ENCODE results near the gene BCAR3. TPM values are rescaled to one million over a fixed set of nuclear protein-coding genes. Genes with fewer than 3 reads are reported as not detected.

Gene BCAR3
- polyA plus RNA-seq (ENCODE audit: insufficient read length) = 14.5 TPM

DNA sequence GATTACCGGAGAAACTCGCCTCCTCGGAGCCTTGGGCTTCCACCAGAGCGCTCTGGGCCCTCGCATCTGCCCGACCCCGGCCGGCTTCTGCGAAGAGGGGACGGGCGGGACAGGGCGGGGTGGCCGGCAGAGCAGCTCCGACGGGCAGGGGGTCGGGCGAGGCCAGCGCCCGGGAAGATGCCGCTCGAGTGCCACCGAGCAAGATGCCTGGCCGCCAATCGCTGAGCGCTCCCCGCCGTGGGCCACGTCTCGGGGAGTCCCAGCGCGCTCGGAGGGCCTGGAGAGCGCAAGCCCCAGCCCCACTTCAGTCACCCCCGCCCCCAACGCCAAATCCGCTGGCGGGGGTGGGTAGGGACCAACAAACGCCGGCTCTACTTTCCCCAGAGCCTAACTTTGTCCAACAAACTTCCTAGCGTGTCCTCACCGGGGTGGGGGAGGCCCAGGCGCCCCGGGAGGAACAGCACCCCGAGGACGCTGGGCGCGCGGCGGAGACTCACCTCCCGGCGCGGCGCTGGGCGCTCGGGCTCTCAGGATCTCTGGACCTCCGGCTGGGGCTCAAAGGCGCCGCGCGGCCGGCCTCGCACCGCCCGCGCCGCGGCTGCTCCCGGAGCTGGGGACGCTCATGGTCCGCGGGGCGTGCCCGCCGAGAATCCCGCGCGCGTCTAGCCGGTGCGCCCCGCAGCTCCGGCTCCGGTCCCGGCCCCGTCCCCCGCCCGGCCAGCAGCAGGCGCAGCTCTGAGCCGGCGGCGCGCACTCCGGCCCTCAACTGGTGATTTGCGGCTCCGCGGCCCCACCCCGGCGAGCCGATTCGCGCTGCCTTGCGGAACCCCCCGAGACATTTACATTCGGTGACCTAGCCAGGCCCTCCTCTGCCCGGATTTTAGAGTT, at the start of gene BCAR3:
Gene BCAR3, minus strand, starts transcription at position 737 of the 888 bp plus-strand sequence. CDS start 6,907 bp downstream, outside the sequence.
- no peak for DNase-seq

DNA sequence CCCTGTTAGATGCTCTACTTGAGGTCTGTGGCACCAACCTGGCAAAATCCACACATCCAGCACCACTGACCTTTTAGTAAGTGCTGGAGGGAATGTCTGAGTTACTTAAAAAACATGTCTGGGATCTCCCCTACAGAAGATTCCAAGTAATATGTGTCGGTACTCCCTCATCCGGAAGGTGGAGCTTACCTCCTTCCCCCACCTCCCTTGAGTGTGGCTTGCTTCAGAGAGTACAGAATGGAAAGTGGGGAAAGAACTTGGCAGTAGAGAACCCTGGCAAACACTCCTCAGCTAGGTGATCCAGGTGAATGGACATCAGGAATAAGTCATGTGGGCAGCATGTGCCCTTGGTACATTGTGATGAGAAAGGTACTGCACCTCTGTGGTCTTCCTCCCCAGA, 49.0 kb upstream of the BCAR3 start:
- DNase-seq = no peak

DNA sequence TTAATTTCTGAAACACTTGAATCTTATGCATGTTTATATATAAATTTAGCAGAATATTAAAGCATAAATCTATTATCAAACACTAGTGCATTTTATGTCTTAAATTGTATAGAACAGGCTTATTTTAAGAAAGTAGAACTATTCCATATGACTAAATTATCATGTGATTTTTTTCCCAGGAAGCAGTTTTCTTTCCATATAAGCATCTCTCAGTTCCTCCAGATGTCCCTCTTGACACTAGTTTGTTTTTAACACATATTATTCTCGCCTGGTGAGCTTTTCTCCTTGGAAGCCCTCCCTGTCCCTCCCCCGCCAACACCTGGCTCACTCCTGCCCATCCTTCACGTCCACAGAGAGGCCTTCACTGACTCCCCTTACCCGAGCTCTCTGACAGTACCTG, 48.3 kb upstream of the BCAR3 start:
- DNase-seq = no peak

DNA sequence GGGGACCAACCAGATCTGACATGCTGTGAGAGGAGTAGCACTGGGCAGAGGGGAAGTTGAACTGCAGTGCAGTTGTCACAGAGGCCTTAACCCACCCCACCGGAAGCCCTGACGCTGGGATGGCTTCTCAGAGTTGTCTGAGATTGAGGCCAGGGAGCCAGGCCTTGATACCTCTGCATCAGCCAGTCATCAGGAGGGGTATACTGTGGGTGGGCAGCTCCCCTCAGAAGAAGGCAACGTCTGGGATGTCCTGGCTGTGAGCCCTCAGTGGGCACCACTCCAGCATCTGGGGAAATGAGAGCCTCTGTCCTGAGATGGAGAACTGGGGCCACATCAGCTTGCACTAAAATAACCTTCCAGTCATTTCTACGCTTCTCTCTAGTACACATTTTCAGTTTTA, 47.9 kb upstream of the BCAR3 start:
- no peak for DNase-seq

DNA sequence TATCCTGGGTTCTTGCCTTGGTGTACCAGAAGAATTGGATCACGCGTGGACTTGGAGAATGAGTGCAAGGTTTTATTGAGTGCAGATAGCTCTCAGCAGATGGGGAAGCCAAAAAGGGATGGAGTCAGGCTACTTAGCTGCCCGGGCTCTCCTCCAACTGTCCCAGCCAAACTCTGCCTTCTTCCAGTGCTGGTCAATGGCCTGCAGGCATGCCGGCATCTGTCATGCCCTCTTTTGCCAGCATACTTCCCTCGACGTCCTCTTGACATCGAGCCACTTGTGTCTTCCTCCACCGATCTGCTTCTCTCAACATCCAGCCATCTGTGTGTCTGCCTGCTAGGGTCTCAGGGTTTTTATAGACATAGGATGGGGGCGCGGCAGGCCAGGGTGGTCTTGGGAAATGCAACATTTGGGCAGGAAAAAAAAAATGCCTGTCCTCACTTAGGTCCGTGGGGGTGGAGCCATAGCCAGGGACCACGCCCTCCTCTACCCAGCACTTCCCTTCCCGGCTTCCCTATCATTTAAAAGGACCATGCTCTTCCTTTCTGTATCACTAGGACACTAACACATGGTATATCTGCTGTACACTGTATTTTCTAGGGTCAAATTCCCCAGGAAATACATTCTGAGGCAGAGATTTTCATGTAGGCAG, 47.0 kb upstream of the BCAR3 start:
- no peak for DNase-seq

DNA sequence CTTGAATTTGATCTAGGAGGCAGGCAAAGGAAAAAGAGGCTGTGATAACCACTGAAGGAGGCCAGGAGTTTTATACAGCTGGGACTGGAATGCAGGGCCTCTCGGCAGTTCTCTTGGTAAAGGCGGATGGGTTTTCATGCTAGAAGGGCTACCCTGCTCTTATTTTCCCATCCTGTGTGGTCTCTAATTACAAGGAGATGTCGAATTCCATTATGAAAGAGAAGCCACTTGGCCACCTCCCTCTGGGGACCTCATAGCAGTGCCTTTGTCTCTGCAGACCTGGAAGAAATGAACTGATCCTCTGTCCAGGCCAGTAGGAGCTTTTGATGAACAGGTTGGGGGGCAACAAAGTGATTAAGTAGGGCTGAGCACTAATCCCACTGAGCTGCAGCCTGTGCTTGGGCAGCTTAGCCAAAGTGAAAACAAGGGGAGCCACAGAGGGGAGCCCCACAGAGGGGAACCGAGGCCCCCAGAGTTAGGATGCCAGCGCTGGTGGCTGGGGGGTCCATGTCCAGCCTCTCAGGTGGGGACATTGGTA, 42.2 kb upstream of the BCAR3 start:
- no peak for DNase-seq

DNA sequence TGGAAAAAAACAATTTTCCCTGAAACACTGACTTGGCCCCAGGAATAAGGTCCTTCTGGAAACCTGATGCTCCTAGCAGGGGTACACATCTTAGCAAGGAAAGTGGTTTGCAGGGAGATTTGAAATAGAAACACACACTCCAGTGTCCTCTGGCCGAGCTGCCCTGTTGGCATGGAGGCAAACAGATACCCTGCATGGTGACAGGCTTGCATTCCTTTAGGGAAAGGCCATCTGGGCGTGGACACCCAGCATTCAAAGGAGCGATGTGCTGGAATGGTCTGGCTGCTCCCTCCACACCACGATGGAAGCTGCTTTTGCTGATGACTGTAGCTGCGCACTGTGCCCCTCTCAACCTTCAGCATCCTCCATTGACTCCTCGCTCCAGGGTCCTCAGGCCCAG, 41.5 kb upstream of the BCAR3 start:
- DNase-seq = no peak

DNA sequence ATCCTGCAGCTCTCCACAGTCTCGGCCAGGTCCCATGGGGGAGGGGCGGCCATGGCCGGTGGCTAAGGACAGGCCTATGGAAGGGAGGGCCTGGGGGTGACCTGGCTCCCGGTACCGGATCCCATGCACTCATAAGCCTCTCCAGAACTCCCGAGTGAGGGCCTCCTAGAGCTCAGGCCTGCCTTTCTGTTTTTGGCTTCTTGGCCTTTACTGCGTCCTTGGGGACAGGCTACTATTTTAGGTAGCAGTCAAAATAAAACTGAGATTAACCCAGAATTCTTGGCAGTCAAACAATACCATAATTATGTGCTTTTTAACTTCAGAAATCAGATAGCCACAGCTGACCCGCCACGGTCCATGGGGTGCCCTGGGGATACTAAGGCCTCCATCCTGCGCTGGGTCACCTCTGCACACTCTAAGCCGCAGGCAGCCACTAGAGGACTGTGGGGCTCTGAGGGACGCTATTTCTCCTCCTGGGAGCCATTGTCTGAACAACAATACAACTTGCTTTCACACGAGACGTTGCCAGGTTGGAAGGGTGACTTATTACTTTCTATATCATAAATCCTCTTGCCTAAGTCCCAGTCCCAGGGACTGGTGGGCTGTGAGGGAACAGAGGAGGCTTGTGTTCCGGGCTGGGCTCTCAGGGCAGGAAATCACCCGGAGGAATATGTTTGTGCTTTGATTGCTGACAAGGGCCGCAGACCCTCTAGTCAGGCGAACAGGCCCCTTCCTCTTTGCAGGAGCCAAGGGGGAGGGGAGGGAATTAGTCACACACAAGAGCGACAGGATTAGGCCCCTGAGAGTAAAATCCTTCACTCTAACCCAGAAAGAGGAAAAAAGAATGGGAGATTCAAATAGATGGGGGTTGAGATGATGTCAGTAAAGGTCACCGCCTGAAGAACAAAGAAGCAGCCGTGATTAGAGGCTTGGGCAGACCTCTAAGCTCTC, 40.7 kb upstream of the BCAR3 start:
- no peak for DNase-seq

DNA sequence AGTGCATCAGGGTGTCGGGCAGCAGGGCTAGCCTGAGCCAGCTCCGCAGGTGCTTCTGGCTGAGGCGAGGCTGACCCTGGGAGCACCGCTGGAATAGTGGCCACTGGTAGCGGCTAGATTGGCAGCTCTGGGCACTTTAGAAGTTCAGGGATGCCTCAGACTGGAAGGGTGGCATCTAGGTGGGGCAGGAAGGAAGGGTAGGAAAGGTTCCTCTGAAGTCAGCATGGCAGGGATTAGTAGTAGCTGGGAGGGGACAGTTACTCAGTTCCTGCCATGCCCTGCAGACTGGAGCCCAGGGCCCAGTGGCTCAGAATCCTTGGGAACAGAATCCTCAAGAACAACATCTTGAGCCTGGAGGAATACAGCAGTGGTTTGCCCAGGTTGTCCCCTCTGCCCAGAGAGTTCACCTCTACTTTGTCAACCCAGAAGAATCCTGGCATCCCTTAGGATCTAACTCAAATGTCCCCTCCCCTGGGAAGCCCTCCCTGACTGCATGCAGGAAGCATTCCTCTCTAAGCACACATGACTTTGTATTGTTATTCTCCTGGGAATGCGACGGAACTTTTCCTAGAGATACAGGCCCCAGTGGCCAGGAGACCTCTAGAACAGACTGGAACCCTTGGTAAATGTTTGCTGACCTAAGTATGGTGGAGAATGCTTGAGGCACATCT, 39.5 kb upstream of the BCAR3 start:
- no peak for DNase-seq

DNA sequence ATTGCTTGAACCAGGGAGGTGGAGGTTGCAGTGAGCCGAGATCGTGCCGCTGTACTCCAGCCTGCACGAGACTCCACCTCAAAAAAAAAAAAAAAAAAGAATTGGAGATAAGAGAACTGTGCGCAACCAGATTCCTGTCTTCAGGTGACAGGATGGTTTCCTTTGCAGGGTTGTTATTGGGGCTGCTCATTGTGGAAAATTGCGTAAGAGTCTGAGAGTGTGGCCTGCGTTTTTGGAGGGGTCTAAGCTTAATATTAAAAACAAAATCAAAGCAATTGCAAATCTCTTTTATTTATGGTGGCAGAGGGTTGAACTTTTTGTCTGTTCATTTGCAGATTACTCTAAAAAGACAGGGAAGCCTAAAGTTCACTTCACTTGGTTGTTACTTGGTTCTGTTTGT, 36.0 kb upstream of the BCAR3 start:
- no peak for DNase-seq

DNA sequence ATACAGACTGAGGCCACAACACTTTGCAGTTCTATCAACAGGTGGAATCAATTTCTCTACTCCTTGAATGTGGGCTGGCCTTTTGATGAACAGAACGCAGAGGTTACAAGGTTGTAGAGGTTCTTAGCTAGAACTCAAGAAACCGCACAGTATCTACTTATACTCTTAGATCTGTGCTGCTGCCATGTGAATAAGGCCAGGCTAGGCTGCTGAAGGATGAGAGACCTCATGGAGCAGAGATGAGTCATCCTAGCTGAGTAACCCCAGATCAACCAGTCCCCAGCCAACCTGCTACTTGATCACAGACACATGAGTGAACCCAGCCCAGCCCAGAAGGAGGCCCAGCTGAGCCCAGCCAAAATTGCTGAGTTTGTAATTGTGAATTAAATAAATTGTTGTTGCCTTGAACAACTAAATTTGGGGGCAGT, 35.3 kb upstream of the BCAR3 start:
- no peak for DNase-seq

DNA sequence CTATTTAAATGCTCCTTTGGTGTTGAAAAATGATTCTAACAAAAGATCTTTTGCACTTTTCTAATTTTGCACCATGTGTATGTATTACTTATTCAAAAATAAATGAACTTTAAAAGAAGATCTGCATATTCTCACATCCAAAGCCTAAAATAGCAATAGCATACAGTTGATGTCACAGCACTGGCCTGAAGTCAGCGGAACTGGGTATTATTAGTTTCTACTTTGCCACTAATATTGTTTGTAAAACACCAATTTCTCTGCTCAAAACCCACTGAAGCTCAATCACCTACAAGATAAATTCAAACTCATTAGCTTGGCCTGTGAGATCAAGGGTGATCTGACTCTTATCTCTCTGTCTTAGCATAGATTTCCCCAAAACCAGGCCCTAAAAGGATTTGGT, 34.5 kb upstream of the BCAR3 start:
- DNase-seq = no peak

DNA sequence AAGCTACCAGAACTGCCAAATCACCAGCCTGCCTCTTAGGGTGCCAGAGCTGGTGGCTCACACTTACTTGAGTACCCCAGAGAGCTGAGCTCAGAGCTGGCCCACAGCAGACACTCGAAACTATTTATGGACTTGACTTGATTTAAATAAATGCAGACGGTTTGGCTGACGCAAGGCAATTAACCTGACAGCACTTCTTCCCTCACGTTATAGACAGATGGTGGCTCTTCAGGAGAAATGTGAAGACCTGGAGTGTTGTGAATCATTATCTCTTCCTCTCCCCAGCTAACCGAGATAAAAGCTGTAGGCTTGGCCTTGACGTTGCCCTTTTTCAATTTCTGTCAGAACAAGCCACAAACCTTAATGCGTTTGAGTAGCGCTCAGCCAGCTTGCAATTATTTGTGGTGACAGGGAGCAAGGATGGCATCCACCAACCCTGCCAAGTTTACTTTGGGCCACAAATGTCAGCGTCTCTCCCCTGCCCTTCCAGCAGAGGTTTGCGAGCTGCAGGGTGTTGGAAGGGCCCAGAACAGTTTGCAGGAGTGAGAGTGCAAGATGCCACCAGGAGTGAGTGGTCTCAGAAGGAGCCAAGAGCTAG, 34.0 kb upstream of the BCAR3 start:
- no peak for DNase-seq

DNA sequence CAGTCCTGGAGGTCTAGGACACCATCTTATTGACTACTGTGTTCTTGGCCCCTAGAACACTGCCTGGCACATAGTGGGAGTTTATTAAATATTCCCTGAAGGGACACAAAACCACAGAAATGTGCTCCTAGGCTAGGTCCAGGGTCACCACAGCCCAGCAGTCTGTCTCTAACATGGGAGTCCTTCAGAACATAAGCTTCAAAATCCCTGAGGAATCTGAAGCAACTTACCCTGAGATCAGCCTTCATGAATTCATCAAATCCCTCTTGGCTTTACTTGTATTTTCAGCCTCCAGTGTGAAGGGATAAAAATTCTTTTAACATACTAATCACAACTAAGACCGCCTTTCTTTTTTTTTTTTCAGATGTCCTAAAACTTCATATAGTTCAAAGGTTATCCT, 32.7 kb upstream of the BCAR3 start:
- DNase-seq = no peak

DNA sequence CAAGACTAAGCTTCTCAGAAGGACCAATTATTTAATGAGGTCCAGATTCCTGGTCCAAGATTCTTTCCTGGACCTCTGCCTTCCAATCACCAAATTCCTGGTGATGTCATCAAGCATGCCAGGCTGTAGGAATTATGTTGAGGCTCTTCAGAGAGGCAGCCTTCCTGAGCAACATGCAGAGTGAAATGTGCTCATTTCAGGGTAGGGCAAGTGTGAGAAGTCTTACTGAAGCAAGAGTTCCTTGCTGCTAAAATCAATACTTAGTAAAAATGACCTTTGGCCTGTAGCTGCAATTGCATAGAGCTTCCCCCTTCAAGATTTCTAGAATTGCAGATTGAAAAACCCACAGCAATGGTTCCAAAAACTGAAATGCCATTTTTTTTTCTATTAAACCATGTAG, 31.7 kb upstream of the BCAR3 start:
- no peak for DNase-seq

DNA sequence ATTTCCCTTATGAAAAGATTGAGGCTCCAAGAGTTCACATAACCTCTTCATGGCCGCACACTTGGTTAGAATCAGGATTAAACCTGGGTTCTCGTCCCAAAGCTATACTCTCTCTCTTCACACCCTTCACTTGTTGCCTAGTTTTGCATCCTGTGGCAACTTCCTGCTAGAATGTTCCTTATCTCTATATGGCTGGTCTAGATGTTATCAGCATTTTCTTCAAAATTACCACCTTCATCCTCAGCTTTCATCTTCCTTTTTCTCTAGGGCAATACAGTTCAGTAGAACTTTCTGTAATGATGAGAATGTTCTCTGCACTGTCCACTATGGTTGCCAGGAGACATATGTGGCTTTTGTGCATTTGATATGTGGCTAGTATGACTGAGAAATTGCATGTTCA, 31.1 kb upstream of the BCAR3 start:
- no peak for DNase-seq

DNA sequence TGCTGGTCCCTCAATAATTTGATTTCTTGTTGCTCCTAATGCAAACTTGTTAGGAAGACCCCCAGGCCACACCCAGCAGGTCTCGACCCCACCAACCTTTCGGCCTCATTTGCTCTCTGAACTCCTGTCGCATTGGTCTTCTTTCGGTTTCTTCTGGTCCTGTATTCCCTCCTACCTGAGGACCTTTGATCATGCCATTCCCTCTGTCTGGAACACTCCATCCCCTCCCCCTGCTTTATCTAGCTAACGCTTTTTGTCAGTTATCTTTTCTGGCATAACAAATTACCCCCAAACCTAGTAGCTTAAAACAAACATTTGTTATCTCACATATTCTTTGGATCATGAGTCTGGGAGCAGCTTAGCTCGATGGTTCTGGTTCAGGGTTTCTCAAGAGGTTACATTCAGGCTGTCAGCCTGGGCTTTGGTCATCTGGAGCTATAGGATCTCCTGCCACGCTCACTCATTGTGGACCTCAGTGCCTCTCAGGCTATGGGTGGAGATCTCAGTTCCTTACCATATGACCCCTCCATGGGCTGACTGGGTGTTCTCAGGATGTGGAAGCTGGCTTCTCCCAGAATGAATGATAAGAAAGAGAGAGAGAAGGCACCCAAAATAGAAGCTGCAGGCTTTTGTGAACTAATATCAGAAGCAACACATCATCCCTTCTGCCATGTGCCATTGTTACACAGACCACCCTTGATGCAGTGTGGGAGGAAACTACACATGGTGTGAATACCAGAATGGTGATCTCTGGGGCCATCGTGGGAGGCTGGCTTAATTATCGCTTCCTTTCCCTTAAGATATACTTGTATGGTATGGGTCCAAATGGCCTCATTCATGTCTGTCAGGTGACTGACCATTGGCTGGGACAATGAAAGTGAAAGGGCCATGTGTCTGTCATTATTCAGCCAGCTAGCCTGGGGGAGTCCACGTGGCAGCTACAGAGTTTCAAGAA, 29.1 kb upstream of the BCAR3 start:
- DNase-seq = no peak

DNA sequence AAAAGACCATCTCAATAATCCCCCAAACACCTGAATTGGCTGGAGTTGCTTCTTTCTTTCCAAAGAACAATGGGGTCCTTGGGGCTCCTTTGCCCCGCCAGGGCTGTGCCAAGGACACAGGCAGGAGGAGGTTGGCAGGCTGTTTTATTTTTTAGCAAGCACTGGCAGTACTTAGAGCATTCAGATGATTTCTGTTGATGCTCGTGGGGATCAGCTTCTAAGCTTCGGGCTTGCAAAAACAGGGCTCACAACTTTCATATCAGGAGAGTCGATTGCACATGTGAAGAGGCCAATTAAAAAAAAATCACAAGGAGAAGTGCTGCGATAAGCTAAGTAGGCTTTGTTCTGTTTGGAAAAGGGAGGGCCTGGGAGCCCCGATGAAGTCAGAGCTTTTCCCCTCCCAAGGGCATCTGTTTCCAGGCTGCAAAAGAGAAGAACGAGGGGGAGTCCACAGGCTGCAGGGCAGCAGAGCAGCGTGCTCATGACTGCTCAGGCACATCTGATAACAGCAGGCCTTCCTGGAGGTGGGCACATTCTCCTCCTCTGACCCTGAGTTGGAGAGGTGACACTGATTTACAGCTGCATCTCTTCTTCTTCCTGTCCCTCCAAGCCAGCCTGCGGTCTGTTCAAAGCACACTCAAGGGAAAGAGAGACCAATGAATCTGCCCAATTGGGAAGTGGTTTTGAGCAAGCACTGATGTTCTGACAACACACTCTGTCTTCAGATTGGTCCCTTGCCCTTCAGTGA, 27.3 kb upstream of the BCAR3 start:
- DNase-seq = no peak

DNA sequence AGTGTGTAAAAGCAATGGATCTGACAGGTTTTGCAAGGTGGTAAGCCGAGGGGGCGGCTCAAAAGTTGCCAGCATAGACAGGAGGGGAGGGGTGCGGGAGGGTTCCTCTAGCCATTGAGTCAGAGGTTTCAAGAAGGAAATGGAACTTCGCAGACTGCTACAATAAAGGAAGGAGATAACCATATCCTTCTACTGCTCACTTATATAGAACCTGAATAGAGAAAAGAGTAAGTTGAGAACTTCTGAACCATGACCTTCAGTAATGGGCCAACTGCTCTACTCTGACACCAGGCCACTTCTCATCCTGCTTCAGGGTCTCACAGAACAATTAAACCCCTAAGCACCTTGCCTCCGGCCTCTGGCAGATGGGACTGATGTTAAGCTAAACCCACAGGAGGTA, 26.3 kb upstream of the BCAR3 start:
- no peak for DNase-seq
